Mesendoderm (in vitro differentiated cells): Measurements from ENCODE around the gene WDR76.
"Not testable (repeated sequence)": the region's sequence is repeated elsewhere in the genome, so short reads cannot be mapped to it uniquely, and the experiment has no call there.

Source experiments
- DNase-seq: peaks from one replicate; pipeline ENCODE4 v3.0.0; 2013
- H2AK5ac ChIP-seq: 2 replicates; pipeline ENCODE4 v1.6.1; 2013; ENCODE audit warnings: low read length, inconsistent platforms
- H2BK120ac ChIP-seq: 2 replicates; pipeline ENCODE4 v1.6.1; 2013; ENCODE audit warnings: low read depth, mild to moderate bottlenecking, low read length, moderate library complexity, mixed read lengths
- H2BK15ac ChIP-seq: replicated peaks from 2 replicates; pipeline ENCODE4 v1.6.1; 2013; ENCODE audit warnings: low read depth, mild to moderate bottlenecking, moderate library complexity
- H2BK5ac ChIP-seq: 2 replicates; pipeline ENCODE4 v1.6.1; 2013; ENCODE audit warnings: low read length, inconsistent platforms
- H3K18ac ChIP-seq: 2 replicates; pipeline ENCODE4 v1.6.1; 2013; ENCODE audit warnings: mild to moderate bottlenecking, low read length, mixed read lengths
- H3K23ac ChIP-seq: one replicate; pipeline ENCODE4 v1.6.1; 2013; ENCODE audit warnings: low read length
- H3K27ac ChIP-seq: 2 replicates; pipeline ENCODE4 v1.5.1; 2013; ENCODE audit warnings: low read depth, mild to moderate bottlenecking, inconsistent platforms, low read length, moderate library complexity
- H3K27me3 ChIP-seq: 2 replicates; pipeline ENCODE4 v1.6.1; 2013; ENCODE audit warnings: low read length, control low read depth, mild to moderate bottlenecking, inconsistent platforms; ENCODE audit not compliant: insufficient read depth, poor library complexity
- H3K36me3 ChIP-seq: 2 replicates; pipeline ENCODE4 v1.6.1; 2013; ENCODE audit warnings: low read length, inconsistent platforms; ENCODE audit not compliant: control insufficient read depth, insufficient read depth
- H3K4ac ChIP-seq: one replicate; pipeline ENCODE4 v1.6.1; 2013; ENCODE audit warnings: low read depth, mild to moderate bottlenecking, low read length, moderate library complexity
- H3K4me1 ChIP-seq: 2 replicates; pipeline ENCODE4 v1.6.1; 2013; ENCODE audit warnings: low read depth, low read length, inconsistent platforms; ENCODE audit not compliant: control insufficient read depth
- H3K4me2 ChIP-seq: 2 replicates; pipeline ENCODE4 v1.6.1; 2013; ENCODE audit warnings: low read length
- H3K4me3 ChIP-seq: 2 replicates; pipeline ENCODE4 v1.5.1; 2013; ENCODE audit warnings: mild to moderate bottlenecking, low read length
- H3K56ac ChIP-seq: one replicate; pipeline ENCODE4 v1.6.1; 2013; ENCODE audit warnings: low read length
- H3K79me1 ChIP-seq: 2 replicates; pipeline ENCODE4 v1.6.1; 2013; ENCODE audit warnings: low read length, inconsistent platforms
- H3K79me2 ChIP-seq: 2 replicates; pipeline ENCODE4 v1.6.1; 2013; ENCODE audit warnings: mild to moderate bottlenecking, low read length; ENCODE audit not compliant: control insufficient read depth, insufficient read depth
- H3K9ac ChIP-seq: 2 replicates; pipeline ENCODE4 v1.6.1; 2013; ENCODE audit warnings: low read length, inconsistent platforms
- H4K5ac ChIP-seq: one replicate; pipeline ENCODE4 v1.6.1; 2013; ENCODE audit warnings: low read length
- H4K8ac ChIP-seq: one replicate; pipeline ENCODE4 v1.6.1; 2013; ENCODE audit warnings: low read depth, mild to moderate bottlenecking, control low read depth, low read length, moderate library complexity
- WGBS: extraction: QIAGEN DNeasy Blood & Tissue Kit; methylation state at CpG from one replicate; pipeline ENCODE4 v1.1.7; 2013; ENCODE audit warnings: low lambda C conversion rate, missing lambda C conversion rate; ENCODE audit not compliant: insufficient coverage; ENCODE audit errors: extremely low coverage; 5-methylcytosine and 5-hydroxymethylcytosine counted together

Gene WDR76

DNA sequence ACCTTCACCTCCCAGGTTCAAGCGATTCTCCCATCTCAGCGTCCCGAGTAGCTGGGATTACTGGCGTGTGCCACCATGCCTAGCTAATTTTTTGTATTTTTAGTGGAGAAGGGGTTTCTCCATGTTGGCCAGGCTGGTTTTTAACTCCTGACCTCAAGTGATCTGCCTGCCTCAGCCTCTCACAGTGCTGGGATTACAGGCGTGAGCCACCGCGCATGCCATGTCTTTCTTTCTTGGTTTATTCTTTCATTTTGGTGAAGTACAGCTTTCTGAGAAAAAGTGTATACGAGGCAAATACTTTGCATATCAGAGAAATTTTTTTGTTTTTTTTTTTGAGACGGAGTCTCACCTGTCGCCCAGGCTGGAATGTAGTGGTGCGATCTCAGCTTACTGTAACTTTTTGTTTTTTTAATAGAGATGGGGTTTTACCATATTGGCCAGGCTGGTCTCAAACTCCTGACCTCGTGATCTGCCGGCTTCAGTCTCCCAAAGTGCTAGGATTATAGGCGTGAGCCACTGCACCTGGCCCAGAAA, 4.8 kb downstream of the WDR76 start:
- not testable (repeated sequence) for DNase-seq, H2BK15ac ChIP-seq, H3K4me1 ChIP-seq, H3K36me3 ChIP-seq, H3K23ac ChIP-seq, H3K4ac ChIP-seq, H2BK120ac ChIP-seq, H3K4me3 ChIP-seq, H4K8ac ChIP-seq, H4K5ac ChIP-seq, H3K18ac ChIP-seq, H3K27me3 ChIP-seq, H3K56ac ChIP-seq, H2BK5ac ChIP-seq, H3K79me1 ChIP-seq, H3K4me2 ChIP-seq, H3K79me2 ChIP-seq, H3K27ac ChIP-seq, H3K9ac ChIP-seq, H2AK5ac ChIP-seq
- WGBS = no CpG with 5 or more reads among the region's 14 CpGs

DNA sequence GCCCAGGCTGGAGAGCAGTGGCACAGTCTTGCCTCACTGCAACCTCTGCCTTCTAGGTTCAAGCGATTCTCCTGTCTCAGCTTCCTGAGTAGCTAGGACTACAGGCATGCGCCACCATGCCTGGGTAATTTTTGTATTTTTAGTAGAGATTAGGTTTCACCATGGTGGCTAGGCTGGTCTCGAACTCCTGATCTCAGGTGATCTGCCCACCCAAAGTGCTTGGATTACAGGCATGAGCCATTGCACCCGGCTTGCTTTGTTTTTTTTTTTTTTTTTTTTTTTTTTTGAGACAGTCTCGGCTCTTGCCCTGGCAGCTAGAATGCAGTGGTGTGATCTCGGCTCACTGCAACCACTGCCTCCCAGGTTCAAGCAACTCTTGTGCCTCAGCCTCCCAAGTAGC, 5.7 kb downstream of the WDR76 start:
- H3K4me1 ChIP-seq, H3K56ac ChIP-seq, H3K9ac ChIP-seq, H2BK5ac ChIP-seq, H3K27me3 ChIP-seq, H3K18ac ChIP-seq, DNase-seq, H4K8ac ChIP-seq, H4K5ac ChIP-seq, H3K4me3 ChIP-seq, H3K23ac ChIP-seq, H2BK15ac ChIP-seq, H2AK5ac ChIP-seq, H3K27ac ChIP-seq, H3K79me1 ChIP-seq, H3K4ac ChIP-seq, H3K4me2 ChIP-seq, H3K79me2 ChIP-seq, H2BK120ac ChIP-seq, H3K36me3 ChIP-seq: not testable (repeated sequence)
- no CpG with 5 or more reads among the region's 6 CpGs for WGBS

- no peak overlapping the region for H3K9ac ChIP-seq
- no peaks in the 10 kb centered on the region for H3K27me3 ChIP-seq
- no peak overlapping the region for H3K4me2 ChIP-seq
- no peak overlapping the region for H3K27ac ChIP-seq
- H3K79me2 ChIP-seq = no peaks in the 10 kb centered on the region
- no peaks in the 10 kb centered on the region for H3K79me1 ChIP-seq
- H3K4ac ChIP-seq = no peak overlapping the region
- no peak overlapping the region for H3K18ac ChIP-seq
- no peaks in the 10 kb centered on the region for H3K36me3 ChIP-seq
- no peak overlapping the region for H2BK120ac ChIP-seq
- no peak overlapping the region for H3K56ac ChIP-seq
- H2AK5ac ChIP-seq = no peak overlapping the region
- H2BK5ac ChIP-seq = no peak overlapping the region
- H2BK15ac ChIP-seq = no peak overlapping the region
- no peak overlapping the region for H4K8ac ChIP-seq
- H4K5ac ChIP-seq = no peak overlapping the region
- no peak for DNase-seq
- no peak overlapping the region for H3K4me3 ChIP-seq
- no peak overlapping the region for H3K23ac ChIP-seq
- H3K4me1 ChIP-seq = no peaks in the 10 kb centered on the region
These were observed 18.6 kb downstream of the WDR76 start for GRCh38 chr15:43845421-43845820.

DNA sequence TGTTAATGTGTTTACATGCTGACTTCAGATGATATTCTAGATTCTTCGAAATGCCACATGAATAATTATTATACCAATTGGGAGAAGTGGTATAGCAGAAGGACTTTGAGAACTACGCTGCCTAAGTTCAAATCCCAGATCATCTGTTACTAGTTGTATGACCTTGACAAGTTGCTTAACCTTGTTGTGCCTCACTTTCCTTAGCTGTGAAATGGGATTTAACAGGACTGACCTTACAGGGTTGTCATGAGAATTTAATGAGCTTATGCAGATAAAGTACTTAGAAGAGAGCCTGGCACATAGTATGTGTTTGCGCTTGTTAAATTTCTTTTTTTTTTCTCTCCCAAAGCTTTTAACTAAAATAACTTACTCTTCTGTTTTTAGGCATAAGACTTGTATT, 24.4 kb downstream of the WDR76 start:
- Histone ChIP-seq H3K79me2 (no peaks in the 10 kb centered on the region), H4K8ac (no peak overlapping the region), H2BK5ac (no peak overlapping the region), H3K23ac (no peak overlapping the region), H2BK120ac (no peak overlapping the region), H3K4me3 (no peak overlapping the region), H3K27ac (no peak overlapping the region), H2AK5ac (no peak overlapping the region), H4K5ac (no peak overlapping the region), H3K79me1 (no peaks in the 10 kb centered on the region), H3K18ac (no peak overlapping the region), H3K4me1 (no peaks in the 10 kb centered on the region), H3K36me3 (no peaks in the 10 kb centered on the region), H3K56ac (no peak overlapping the region), H3K4ac (no peak overlapping the region), H2BK15ac (no peak overlapping the region), H3K4me2 (no peak overlapping the region), H3K9ac (no peak overlapping the region), H3K27me3 (no peaks in the 10 kb centered on the region)
- DNase-seq = no peak
- whole genome bisulfite sequencing = no CpG with 5 or more reads among the region's 3 CpGs

- Histone ChIP-seq H3K79me2 (no peaks in the 10 kb centered on the region), H3K9ac (no peak overlapping the region), H3K4ac (no peak overlapping the region), H3K4me2 (no peak overlapping the region), H2BK15ac (no peak overlapping the region), H3K4me3 (no peak overlapping the region), H3K18ac (no peak overlapping the region), H3K36me3 (no peaks in the 10 kb centered on the region), H3K23ac (no peak overlapping the region), H2AK5ac (no peak overlapping the region), H3K27me3 (no peaks in the 10 kb centered on the region), H4K5ac (no peak overlapping the region), H4K8ac (no peak overlapping the region), H3K4me1 (no peaks in the 10 kb centered on the region), H2BK120ac (no peak overlapping the region), H3K56ac (no peak overlapping the region), H3K79me1 (no peaks in the 10 kb centered on the region), H3K27ac (no peak overlapping the region), H2BK5ac (no peak overlapping the region)
- no peak for DNase-seq
- WGBS = no CpG with 5 or more reads among the region's 4 CpGs
These were observed 25.8 kb downstream of the WDR76 start for GRCh38 chr15:43852607-43853006.

- WGBS = no CpG with 5 or more reads among the region's 6 CpGs
- no peak overlapping the region for H3K23ac ChIP-seq
These were observed 28.0 kb downstream of the WDR76 start for GRCh38 chr15:43854801-43855200.

More at GRCh38 chr15:43854801-43855200, 28.0 kb downstream of the WDR76 start:
- Histone ChIP-seq H3K27ac (no peak overlapping the region), H3K79me2 (no peaks in the 10 kb centered on the region), H2BK120ac (no peak overlapping the region), H3K27me3 (no peaks in the 10 kb centered on the region), H3K4me3 (no peak overlapping the region), H2BK5ac (no peak overlapping the region), H2BK15ac (no peak overlapping the region), H3K36me3 (no peaks in the 10 kb centered on the region), H3K9ac (no peak overlapping the region), H3K18ac (no peak overlapping the region), H3K4ac (no peak overlapping the region), H3K4me1 (no peaks in the 10 kb centered on the region), H3K56ac (no peak overlapping the region), H2AK5ac (no peak overlapping the region), H3K4me2 (no peak overlapping the region), H4K8ac (no peak overlapping the region), H3K79me1 (no peaks in the 10 kb centered on the region), H4K5ac (no peak overlapping the region)
- DNase-seq = no peak
